Left lung (tissue), 10 donors: Measurements from ENCODE around the gene SIM1. TPM values are rescaled to one million over a fixed set of nuclear protein-coding genes. Genes with fewer than 3 reads are reported as not detected.

Experiments
- ATAC-seq: fragments of 200-7000 bp; cut with Tn5 transposase; one replicate; pipeline ENCODE4 v1.9.1; 2020; ENCODE audit warnings: moderate library complexity
- DNase-seq, 4 donors: peaks; one replicate each; pipeline ENCODE4 v3.0.0-alpha.2; 2013 to 2020
- H3K27ac ChIP-seq, 2 donors: fragments of 200-600 bp; sonication (generic) in 1 of 2; one replicate each; pipeline versions ENCODE4 v1.5.0 to v1.8.0; 2020 to 2021
- H3K27me3 ChIP-seq, 2 donors: fragments of 200-600 bp; sonication (generic) in 1 of 2; one replicate each; pipeline versions ENCODE4 v1.5.0 to v1.8.0; 2020 to 2021
- H3K36me3 ChIP-seq, 2 donors: fragments of 200-600 bp; sonication (generic) in 1 of 2; one replicate each; pipeline versions ENCODE4 v1.5.0 to v1.8.0; 2020 to 2021
- H3K4me1 ChIP-seq, 2 donors: fragments of 200-600 bp; one replicate each; pipeline ENCODE4 v1.8.0; 2021
- H3K4me3 ChIP-seq, 2 donors: fragments of 200-600 bp; sonication (generic) in 1 of 2; one replicate each; pipeline versions ENCODE4 v1.5.0 to v1.8.0; 2020 to 2021; ENCODE audit warnings: mild to moderate bottlenecking in 1 of 2
- H3K9me3 ChIP-seq, 2 donors: fragments of 200-600 bp; sonication (generic) in 1 of 2; one replicate each; pipeline versions ENCODE4 v1.5.0 to v1.8.0; 2020 to 2021
- CTCF ChIP-seq, 2 donors: fragments of 200-600 bp; sonication (generic) in 1 of 2; IDR thresholded peaks; one replicate each; pipeline versions ENCODE4 v1.5.0 to v1.8.0; 2021; ENCODE audit warnings: antibody characterized with exemption in 2 of 2
- intact Hi-C, 2 donors: fragments of 100-400 bp; cut with DNase I; formaldehyde crosslinking; loops; one replicate each; pipeline versions ENCODE4 v1.11.2 to v1.14.2; 2022
- polyA plus RNA-seq, 6 donors: library from polyadenylated mRNA; unstranded; fragments of 120-200 nt; gene quantifications; one replicate each; pipeline ENCODE4 v1.2.1, GENCODE V29; 2013; ENCODE audit not compliant: insufficient read length in 6 of 6
- total RNA-seq, 2 donors: library from RNA; stranded (reverse); fragmentation: NEBNext Ultra II Directional; extraction: Animal tissue kit (Norgen Biotek cat#: 25700); gene quantifications; one replicate each; pipeline ENCODE4 v1.2.1, GENCODE V29; 2021
- donor health status: DM: no; HTN: yes; CAD: no.
- donor health status: DM: no; HTN: no; CAD: no.

Gene SIM1
- total and polyA plus RNA-seq, 8 donors = 0.03 to 0.32 (median 0.08) TPM; not detected in 3

- no peak for ATAC-seq
- Histone ChIP-seq H3K27me3 (peaks cover 0 to 14% of the 10 kb centered on the region in 2 donors), H3K27ac (no peak overlapping the region), H3K9me3 (no peaks in the 10 kb centered on the region), H3K36me3 (no peaks in the 10 kb centered on the region), H3K4me3 (no peak overlapping the region), H3K4me1 (no peaks in the 10 kb centered on the region)
- no peak for TF ChIP-seq CTCF (IDR thresholded peaks at IDR 0.05)
- no peak for DNase-seq
- intact Hi-C loops = no loop called here
These were observed 30.8 kb downstream of the SIM1 start for GRCh38 chr6:100433726-100434435.

- no peak for TF ChIP-seq CTCF (IDR thresholded peaks at IDR 0.05)
- intact Hi-C loops = no loop called here
- DNase-seq = no peak
- Histone ChIP-seq H3K27me3 (peaks cover 0 to 10% of the 10 kb centered on the region in 2 donors), H3K9me3 (no peaks in the 10 kb centered on the region), H3K4me3 (no peak overlapping the region), H3K36me3 (no peaks in the 10 kb centered on the region), H3K27ac (no peak overlapping the region), H3K4me1 (no peaks in the 10 kb centered on the region)
- no peak for ATAC-seq
These were observed 32.6 kb downstream of the SIM1 start for GRCh38 chr6:100432136-100432535.

- no peaks in the 10 kb centered on the region for H3K9me3 ChIP-seq
- ATAC-seq (no peak), DNase-seq (no peak)
- H3K36me3 ChIP-seq = no peaks in the 10 kb centered on the region
- H3K27me3 ChIP-seq = peaks cover 0 to 6% of the 10 kb centered on the region in 2 donors
- H3K27ac ChIP-seq = no peak overlapping the region
- no peak for TF ChIP-seq CTCF (IDR thresholded peaks at IDR 0.05)
- H3K4me1 ChIP-seq = no peaks in the 10 kb centered on the region
- intact Hi-C loops = no loop called here
- H3K4me3 ChIP-seq = no peak overlapping the region
These were observed 33.8 kb downstream of the SIM1 start for GRCh38 chr6:100430962-100431361.

- Histone ChIP-seq H3K4me3 (no peak overlapping the region), H3K27ac (no peak overlapping the region), H3K36me3 (no peaks in the 10 kb centered on the region), H3K9me3 (no peaks in the 10 kb centered on the region), H3K4me1 (no peaks in the 10 kb centered on the region), H3K27me3 (peaks cover 0 to 6% of the 10 kb centered on the region in 2 donors)
- DNase-seq = no peak
- no peak for TF ChIP-seq CTCF (IDR thresholded peaks at IDR 0.05)
- ATAC-seq = no peak
- intact Hi-C loops = no loop called here
These were observed 37.3 kb downstream of the SIM1 start for GRCh38 chr6:100427452-100427851.

GRCh38 chr6:100426744-100427338, 37.9 kb downstream of the SIM1 start:
- ATAC-seq = no peak
- H3K4me3 ChIP-seq = no peak overlapping the region
- intact Hi-C loops = no loop called here

More at GRCh38 chr6:100426744-100427338, 37.9 kb downstream of the SIM1 start:
- Histone ChIP-seq H3K27ac (no peak overlapping the region), H3K4me1 (no peaks in the 10 kb centered on the region), H3K36me3 (no peaks in the 10 kb centered on the region), H3K9me3 (no peaks in the 10 kb centered on the region), H3K27me3 (peaks cover 0 to 4% of the 10 kb centered on the region in 2 donors)
- no peak for TF ChIP-seq CTCF (IDR thresholded peaks at IDR 0.05)
- DNase-seq = no peak
